Activated CD4-positive, alpha-beta T cell treated with anti-CD3 and anti-CD28 coated beads, Interleukin-2, Interleukin-4, amounts not matched to agents 100 ng/mL and 50 ng/mL, durations not matched to agents 16 hours and 8 hours (primary cell): ENCODE measurements around the gene DCAF8.

Experiments used
- DNase-seq: peaks from one replicate; pipeline ENCODE4 v3.0.0-alpha.2; 2020; ENCODE audit warnings: low spot score

DCAF8 gene

GRCh38 chr1:160264795-160265307 is 2.5 kb upstream of the DCAF8 start:
- no peak for DNase-seq

GRCh38 chr1:160261556-160261892 is 825 bp downstream of the DCAF8 start:
- peak; percentile 80 for DNase-seq

GRCh38 chr1:160260406-160261382 is 1.7 kb downstream of the DCAF8 start:
- no peak for DNase-seq

GRCh38 chr1:160258177-160258798 is 4.1 kb downstream of the DCAF8 start:
- DNase-seq = no peak

GRCh38 chr1:160257411-160258015 is 4.8 kb downstream of the DCAF8 start:
- DNase-seq = no peak

- DNase-seq = peak; percentile 27
Observed at GRCh38 chr1:160256396-160257046, 5.8 kb downstream of the DCAF8 start.

- DNase-seq = no peak
Observed at GRCh38 chr1:160255781-160256300, 6.5 kb downstream of the DCAF8 start.

GRCh38 chr1:160251687-160252526 is 10.4 kb downstream of the DCAF8 start:
- peak; percentile 55 for DNase-seq

- DNase-seq = no peak
Observed at GRCh38 chr1:160251011-160251410, 11.3 kb downstream of the DCAF8 start.

GRCh38 chr1:160247053-160247452 is 15.3 kb downstream of the DCAF8 start:
- DNase-seq = no peak

- no peak for DNase-seq
Observed at GRCh38 chr1:160245434-160245833, 16.9 kb downstream of the DCAF8 start.

GRCh38 chr1:160244209-160244608 is 18.1 kb downstream of the DCAF8 start:
- DNase-seq = no peak

- no peak for DNase-seq
Observed at GRCh38 chr1:160243767-160244166, 18.6 kb downstream of the DCAF8 start.

- DNase-seq = no peak
Observed at GRCh38 chr1:160239582-160240299, 22.6 kb downstream of the DCAF8 start.

GRCh38 chr1:160238408-160238807 is 23.9 kb downstream of the DCAF8 start:
- DNase-seq = no peak

- DNase-seq = no peak
Observed at GRCh38 chr1:160237558-160237957, 24.8 kb downstream of the DCAF8 start.

GRCh38 chr1:160236806-160237205 is 25.5 kb downstream of the DCAF8 start:
- no peak for DNase-seq

- no peak for DNase-seq
Observed at GRCh38 chr1:160232911-160233310, 29.4 kb downstream of the DCAF8 start.

GRCh38 chr1:160228431-160228830 is 33.9 kb downstream of the DCAF8 start:
- DNase-seq = no peak

- no peak for DNase-seq
Observed at GRCh38 chr1:160227561-160227960, 34.8 kb downstream of the DCAF8 start.
